Mammary epithelial cell (primary cell): ENCODE results near the gene PROK2.

Experiments
- CTCF ChIP-seq, 2 donors: IDR thresholded peaks in 1 of 2; conservative IDR thresholded peaks in 1 of 2; 2 replicates each; pipeline ENCODE4 v1.5.1; 2011 to 2012; ENCODE audit warnings: inconsistent platforms in 2 of 2, low read length in 2 of 2, mild to moderate bottlenecking in 2 of 2, control low read depth in 1 of 2, low read depth in 1 of 2; ENCODE audit not compliant: insufficient read depth in 1 of 2; ENCODE audit errors: extremely low read depth in 1 of 2
- EZH2 ChIP-seq: IDR thresholded peaks from 2 replicates; pipeline ENCODE4 v1.6.1; 2012; ENCODE audit warnings: low read length, inconsistent platforms, borderline replicate concordance

- TF ChIP-seq CTCF (conservative IDR thresholded peaks at IDR 0.05 in 1 of 2, IDR thresholded peaks at IDR 0.05 in 1 of 2; ENCODE audit: extremely low read depth in 1 of 2, insufficient read depth in 1 of 2, low read depth in 1 of 2, low read length in 2 of 2) (no peak), EZH2 (no peak)
Measured at GRCh38 chr3:71806736-71807135, 21.8 kb upstream of the PROK2 start.
